ENCODE data around the gene ZBTB46. TPM values are rescaled to one million over a fixed set of nuclear protein-coding genes. Genes with fewer than 3 reads are reported as not detected.

The ZBTB46 gene
- total RNA-seq, 1 experiment from 2014 or later, result 27.1 TPM

DNA sequence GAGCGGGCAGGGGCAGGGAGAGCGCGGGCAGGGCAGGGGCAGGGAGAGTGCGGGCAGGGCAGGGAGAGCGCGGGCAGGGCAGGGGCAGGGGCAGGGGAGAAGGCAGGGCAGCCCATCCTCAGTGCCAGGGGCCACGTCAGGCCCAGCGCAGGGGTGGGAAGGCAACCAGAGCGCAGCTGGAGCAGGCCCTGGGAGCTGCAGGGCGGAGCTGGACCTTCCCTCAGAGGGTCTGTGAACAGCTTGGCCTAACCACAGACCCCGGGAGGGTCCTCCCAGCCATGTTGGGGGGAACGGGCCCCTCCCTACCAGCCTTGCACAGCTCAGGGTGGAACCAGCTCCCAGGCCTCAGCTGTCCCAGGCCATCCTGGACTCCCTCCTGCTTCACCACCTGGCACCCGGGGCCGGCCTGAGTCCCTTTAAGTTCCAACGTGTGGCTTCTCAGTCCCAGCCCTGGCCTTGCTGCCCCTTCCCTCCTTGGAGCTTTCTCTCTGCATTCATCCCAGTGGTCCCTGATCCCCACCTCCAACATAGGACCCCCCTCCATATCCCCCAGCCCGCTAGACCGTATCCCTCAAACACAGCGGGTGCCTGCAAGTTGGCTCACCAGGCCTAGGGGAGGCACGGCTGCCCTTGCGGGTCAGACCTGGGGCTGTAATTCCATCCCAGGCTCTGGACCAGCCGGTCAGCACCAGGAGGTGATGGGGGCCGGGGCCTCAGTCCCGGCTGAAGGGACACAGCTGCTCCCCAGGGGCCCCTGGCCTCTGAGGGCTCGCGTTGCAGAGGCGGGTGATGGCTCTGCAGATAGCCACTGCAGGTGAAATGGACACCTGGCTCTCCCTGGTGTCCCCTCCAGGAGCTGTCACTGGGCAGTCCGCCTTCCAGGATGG is 5.6 kb upstream of the ZBTB46 start:
- Mint-ChIP-seq H3K4me3 (no peak overlapping the region; a peak in 1 of 5 replicates), H3K9me3 (no peaks in the 10 kb centered on the region), H3K36me3 (ENCODE audit: insufficient read depth in 1 of 3, low read depth in 3 of 3) (no peaks in the 10 kb centered on the region), H3K27ac (0 out of 7 replicates have a peak overlapping the region, but pooled peaks of 1 of the 3 experiments have one; percentile 65), H3K4me1 (peaks cover 7 to 37% of the 10 kb centered on the region in 2 experiments), H3K27me3 (ENCODE audit: low read depth) (peaks cover 21% of the 10 kb centered on the region)
- Histone ChIP-seq H3K9ac (ENCODE audit: extremely low read depth, insufficient read length, low read length) (no peak overlapping the region), H4K8ac (replicated peaks; ENCODE audit: insufficient read length, low read depth, low read length) (no peak overlapping the region), H3K27me3 (ENCODE audit: insufficient read depth, low read length) (no peaks in the 10 kb centered on the region; the same call in 1 of the 2 replicates), H3K79me1 (ENCODE audit: insufficient read depth, low read depth, low read length, poor library complexity, severe bottlenecking) (no peaks in the 10 kb centered on the region), H2AK5ac (ENCODE audit: insufficient read length, low read length) (no peak overlapping the region), H2BK5ac (ENCODE audit: insufficient read length, low read length) (no peak overlapping the region), H3K4me2 (ENCODE audit: insufficient read depth, insufficient read length, low read length) (no peak overlapping the region), H2BK15ac (ENCODE audit: low read depth, low read length) (no peak overlapping the region), H3K14ac (ENCODE audit: insufficient read depth, low read length) (no peak overlapping the region), H2AFZ (ENCODE audit: low read length) (no peak overlapping the region), H3K4ac (ENCODE audit: low read depth, low read length) (no peak overlapping the region), H4K5ac (ENCODE audit: insufficient read length, low read depth, low read length) (no peak overlapping the region), H2BK20ac (ENCODE audit: low read depth, low read length, poor library complexity, severe bottlenecking) (no peak overlapping the region), H4K20me1 (ENCODE audit: control insufficient read depth, insufficient read depth, insufficient read length) (no peaks in the 10 kb centered on the region), H3K23me2 (ENCODE audit: insufficient read length, low read depth, low read length, poor library complexity, severe bottlenecking) (peaks cover 4% of the 10 kb centered on the region), H2BK12ac (ENCODE audit: insufficient read length, low read depth, low read length) (no peak overlapping the region), H2BK120ac (ENCODE audit: low read depth, low read length, poor library complexity, severe bottlenecking) (no peak overlapping the region), H3T11ph (ENCODE audit: low read length) (no peak overlapping the region), H3K18ac (ENCODE audit: insufficient read length, low read depth, low read length) (no peak overlapping the region), H3K56ac (ENCODE audit: insufficient read length, low read depth, low read length) (no peak overlapping the region), H3K27ac (ENCODE audit: insufficient read length, low read depth, low read length) (no peak overlapping the region), H4K91ac (ENCODE audit: insufficient read length, low read depth, low read length) (no peak overlapping the region), H3K4me1 (ENCODE audit: insufficient read depth, low read length) (no peaks in the 10 kb centered on the region), H3K23ac (ENCODE audit: insufficient read length, low read depth, low read length) (no peak overlapping the region), H3K79me2 (ENCODE audit: insufficient read depth, low read length) (no peaks in the 10 kb centered on the region), H3K9me3 (ENCODE audit: control insufficient read depth, low read depth, low read length) (no peaks in the 10 kb centered on the region)
- no CpG with 5 or more reads among the region's 27 CpGs for WGBS (ENCODE audit: extremely low coverage, insufficient read length, low lambda C conversion rate)
- TF ChIP-seq, protein P1, sequence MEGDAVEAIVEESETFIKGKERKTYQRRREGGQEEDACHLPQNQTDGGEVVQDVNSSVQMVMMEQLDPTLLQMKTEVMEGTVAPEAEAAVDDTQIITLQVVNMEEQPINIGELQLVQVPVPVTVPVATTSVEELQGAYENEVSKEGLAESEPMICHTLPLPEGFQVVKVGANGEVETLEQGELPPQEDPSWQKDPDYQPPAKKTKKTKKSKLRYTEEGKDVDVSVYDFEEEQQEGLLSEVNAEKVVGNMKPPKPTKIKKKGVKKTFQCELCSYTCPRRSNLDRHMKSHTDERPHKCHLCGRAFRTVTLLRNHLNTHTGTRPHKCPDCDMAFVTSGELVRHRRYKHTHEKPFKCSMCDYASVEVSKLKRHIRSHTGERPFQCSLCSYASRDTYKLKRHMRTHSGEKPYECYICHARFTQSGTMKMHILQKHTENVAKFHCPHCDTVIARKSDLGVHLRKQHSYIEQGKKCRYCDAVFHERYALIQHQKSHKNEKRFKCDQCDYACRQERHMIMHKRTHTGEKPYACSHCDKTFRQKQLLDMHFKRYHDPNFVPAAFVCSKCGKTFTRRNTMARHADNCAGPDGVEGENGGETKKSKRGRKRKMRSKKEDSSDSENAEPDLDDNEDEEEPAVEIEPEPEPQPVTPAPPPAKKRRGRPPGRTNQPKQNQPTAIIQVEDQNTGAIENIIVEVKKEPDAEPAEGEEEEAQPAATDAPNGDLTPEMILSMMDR (conservative IDR thresholded peaks at IDR 0.05), result no peak
- peak; percentile 30 for DNase-seq
